Left ventricle myocardium inferior (tissue), 1 donor: Measurements from ENCODE around the gene PFKL. TPM values are rescaled to one million over a fixed set of nuclear protein-coding genes. Genes with fewer than 3 reads are reported as not detected.
"Not testable (repeated sequence)": the region's sequence is repeated elsewhere in the genome, so short reads cannot be mapped to it uniquely, and the experiment has no call there.

ENCODE experiments used
- DNase-seq: peaks from one replicate; pipeline ENCODE4 v3.0.0-alpha.2; 2020
- H3K27ac ChIP-seq: fragments of 200-600 bp; replicated peaks from 2 replicates; pipeline ENCODE4 v1.8.0; 2021
- H3K27me3 ChIP-seq: fragments of 200-600 bp; 2 replicates; pipeline ENCODE4 v1.8.0; 2021; ENCODE audit warnings: low read depth
- H3K36me3 ChIP-seq: fragments of 200-600 bp; 2 replicates; pipeline ENCODE4 v1.8.0; 2021
- H3K4me1 ChIP-seq: fragments of 200-600 bp; 2 replicates; pipeline ENCODE4 v1.8.0; 2021
- H3K4me3 ChIP-seq: fragments of 200-600 bp; 2 replicates; pipeline ENCODE4 v1.8.0; 2021; ENCODE audit warnings: mild to moderate bottlenecking, moderate library complexity
- H3K9me3 ChIP-seq: fragments of 200-600 bp; replicated peaks from 2 replicates; pipeline ENCODE4 v1.8.0; 2021
- intact Hi-C: fragments of 100-400 bp; cut with micrococcal nuclease; formaldehyde crosslinking; loops from one replicate; pipeline ENCODE4 v1.11.0; 2022
- total RNA-seq: library from RNA; stranded (reverse); fragmentation: NEBNext Ultra II Directional; extraction: Animal tissue kit (Norgen Biotek cat#: 25700); gene quantifications from one replicate; pipeline ENCODE4 v1.2.1, GENCODE V29; 2021
- TF ChIP-seq, protein P1 (sequence below): fragments of 200-600 bp; IDR thresholded peaks from 2 replicates; pipeline ENCODE4 v1.8.0; 2021; ENCODE audit warnings: antibody characterized with exemption, mild to moderate bottlenecking, borderline replicate concordance
- donor health status: DM: no; HTN: yes; CAD: no; lungs with severe emphysema.

The PFKL gene
- total RNA-seq, 1 donor from 2014 or later = 47.7 TPM

GRCh38 chr21:44337449-44337848 lies 37.6 kb downstream of the PFKL start:
- intact Hi-C loops = no loop called here
- Histone ChIP-seq H3K4me1 (peaks cover 22% of the 10 kb centered on the region), H3K36me3 (peaks cover 17% of the 10 kb centered on the region), H3K27ac (peak overlapping the region; percentile 94), H3K4me3 (no peak overlapping the region), H3K9me3 (no peaks in the 10 kb centered on the region), H3K27me3 (no peaks in the 10 kb centered on the region)
- DNase-seq = no peak
- TF ChIP-seq, protein P1, sequence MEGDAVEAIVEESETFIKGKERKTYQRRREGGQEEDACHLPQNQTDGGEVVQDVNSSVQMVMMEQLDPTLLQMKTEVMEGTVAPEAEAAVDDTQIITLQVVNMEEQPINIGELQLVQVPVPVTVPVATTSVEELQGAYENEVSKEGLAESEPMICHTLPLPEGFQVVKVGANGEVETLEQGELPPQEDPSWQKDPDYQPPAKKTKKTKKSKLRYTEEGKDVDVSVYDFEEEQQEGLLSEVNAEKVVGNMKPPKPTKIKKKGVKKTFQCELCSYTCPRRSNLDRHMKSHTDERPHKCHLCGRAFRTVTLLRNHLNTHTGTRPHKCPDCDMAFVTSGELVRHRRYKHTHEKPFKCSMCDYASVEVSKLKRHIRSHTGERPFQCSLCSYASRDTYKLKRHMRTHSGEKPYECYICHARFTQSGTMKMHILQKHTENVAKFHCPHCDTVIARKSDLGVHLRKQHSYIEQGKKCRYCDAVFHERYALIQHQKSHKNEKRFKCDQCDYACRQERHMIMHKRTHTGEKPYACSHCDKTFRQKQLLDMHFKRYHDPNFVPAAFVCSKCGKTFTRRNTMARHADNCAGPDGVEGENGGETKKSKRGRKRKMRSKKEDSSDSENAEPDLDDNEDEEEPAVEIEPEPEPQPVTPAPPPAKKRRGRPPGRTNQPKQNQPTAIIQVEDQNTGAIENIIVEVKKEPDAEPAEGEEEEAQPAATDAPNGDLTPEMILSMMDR = no peak

DNA sequence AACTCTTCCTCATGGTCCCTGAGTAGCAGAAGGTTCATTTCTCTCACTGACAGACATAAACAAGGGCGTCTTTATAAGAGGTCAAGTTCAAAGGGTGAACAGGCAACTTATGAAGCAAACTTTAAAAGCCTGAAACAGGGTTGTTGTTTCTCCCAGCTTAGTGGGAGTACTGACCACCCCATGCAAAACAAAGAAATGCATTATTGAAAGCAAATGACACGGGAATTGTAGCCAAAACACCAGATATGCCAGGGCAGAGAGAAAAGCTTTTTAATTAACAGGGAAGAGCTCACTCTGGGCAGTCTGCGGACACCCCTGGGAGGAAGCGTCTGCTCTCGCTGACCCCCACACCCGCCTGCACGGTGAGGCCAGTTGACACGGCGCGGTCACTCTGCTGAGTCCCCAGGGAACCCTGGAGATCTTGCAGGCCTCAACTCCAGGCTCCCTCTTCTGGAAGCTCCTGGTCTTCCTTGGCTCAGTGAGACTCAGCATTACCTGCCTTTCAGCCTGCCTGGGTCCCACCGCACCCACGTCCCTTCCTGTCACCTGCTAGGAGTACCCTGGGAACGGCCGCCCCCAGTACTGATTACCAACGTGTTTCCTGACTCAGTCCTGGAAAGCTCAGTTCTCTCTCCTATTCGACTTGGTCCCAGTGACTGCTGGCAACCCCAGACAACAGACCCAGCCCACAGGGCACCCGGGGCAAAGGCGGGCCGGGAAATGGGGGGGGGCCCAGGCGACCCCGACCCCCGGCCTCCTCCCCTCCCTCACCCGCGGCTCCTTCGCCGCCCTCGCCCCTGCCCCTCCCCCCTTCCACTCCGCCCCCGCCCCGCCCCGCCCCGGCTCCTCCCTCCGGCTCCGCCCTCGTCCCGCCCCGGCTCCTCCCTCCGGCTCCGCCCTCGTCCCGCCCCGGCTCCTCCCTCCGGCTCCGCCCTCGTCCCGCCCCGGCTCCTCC lies 38.4 kb downstream of the PFKL start:
- intact Hi-C loops = no loop called here
- H3K36me3 ChIP-seq = peaks cover 17% of the 10 kb centered on the region
- no peaks in the 10 kb centered on the region for H3K27me3 ChIP-seq
- peak overlapping the region; percentile 94 for H3K27ac ChIP-seq
- peak overlapping the region; percentile 74 for H3K4me3 ChIP-seq
- H3K9me3 ChIP-seq = no peaks in the 10 kb centered on the region
- TF ChIP-seq, protein P1 = peak; percentile 57
- peak; percentile 61 for DNase-seq
- H3K4me1 ChIP-seq = peaks cover 22% of the 10 kb centered on the region

- peak; percentile 94 for DNase-seq
- TF ChIP-seq, protein P1 = no peak
- H3K9me3 ChIP-seq = no peaks in the 10 kb centered on the region
- peaks cover 17% of the 10 kb centered on the region for H3K36me3 ChIP-seq
- peak within 1 kb of the TSS; percentile 74 for H3K4me3 ChIP-seq
- peaks cover 3% of the 10 kb centered on the region for H3K27me3 ChIP-seq
- H3K27ac ChIP-seq = peak within 1 kb of the TSS; percentile 94
- H3K4me1 ChIP-seq = peaks cover 22% of the 10 kb centered on the region
- intact Hi-C loops = no loop called here
Observed at GRCh38 chr21:44338971-44339910, 39.4 kb downstream of the PFKL start, which contains the start of gene CFAP410. Gene CFAP410, minus strand, starts transcription at chr21:44339390. Its CDS starts 196 bp downstream, at chr21:44339194.

DNA sequence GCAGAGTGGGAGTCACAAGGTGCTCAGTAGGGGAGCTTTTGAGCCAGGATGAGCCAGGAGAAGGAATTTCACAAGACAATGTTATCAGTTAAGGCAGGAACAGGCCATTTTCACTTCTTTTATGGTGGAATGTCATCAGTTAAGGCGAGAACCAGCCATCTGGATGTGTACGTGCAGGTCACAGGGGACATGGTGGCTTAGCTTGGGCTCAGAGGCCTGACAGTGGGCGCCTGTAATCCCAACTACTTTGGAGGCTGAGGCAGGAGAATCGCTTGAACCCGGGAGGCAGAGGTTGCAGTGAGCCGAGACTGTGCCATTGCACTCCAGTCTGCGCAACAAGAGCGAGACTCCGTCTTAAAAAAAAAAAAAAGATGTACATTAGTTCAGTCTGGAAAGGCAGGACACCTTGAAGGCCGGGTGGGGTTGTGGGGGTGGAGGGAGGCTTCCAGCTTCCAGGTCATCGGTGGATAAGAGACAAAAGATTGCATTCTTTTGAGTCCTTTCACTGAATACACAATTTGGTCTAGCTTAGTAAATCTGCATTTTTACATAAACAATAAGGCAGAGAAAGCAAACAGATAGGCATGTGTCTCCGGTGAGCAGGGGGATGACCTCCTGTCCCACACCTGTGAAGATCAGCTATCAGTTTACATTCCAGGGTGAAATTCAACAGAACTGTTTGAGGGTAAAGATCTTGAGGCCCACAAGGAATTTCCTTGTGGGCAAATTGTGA lies 42.0 kb downstream of the PFKL start:
- H3K4me1 ChIP-seq = peaks cover 22% of the 10 kb centered on the region
- DNase-seq, intact Hi-C loops, H3K27ac ChIP-seq, H3K4me3 ChIP-seq, H3K9me3 ChIP-seq, H3K36me3 ChIP-seq: not testable (repeated sequence)
- peaks cover 26% of the 10 kb centered on the region for H3K27me3 ChIP-seq

DNA sequence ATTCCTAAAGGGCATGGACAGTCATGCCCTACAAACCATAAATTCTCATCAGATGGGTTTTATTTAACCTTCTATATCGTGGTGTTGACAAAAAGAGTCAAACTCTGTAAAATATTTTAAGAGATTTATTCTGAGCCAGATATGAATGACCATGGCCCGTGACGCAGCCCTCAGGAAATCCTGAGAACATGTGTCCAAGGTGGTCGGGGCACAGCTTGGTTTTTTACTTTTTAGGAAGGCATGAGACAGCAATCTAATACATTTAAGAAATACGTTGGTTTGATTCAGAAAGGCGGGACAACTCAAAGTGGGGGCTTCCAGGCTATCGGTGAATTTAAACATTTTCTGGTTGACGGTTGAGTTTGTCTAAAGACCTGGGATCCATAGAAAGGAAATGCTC lies 43.1 kb downstream of the PFKL start:
- H3K27ac ChIP-seq, H3K9me3 ChIP-seq, intact Hi-C loops, DNase-seq, H3K4me3 ChIP-seq, H3K36me3 ChIP-seq: not testable (repeated sequence)
- Histone ChIP-seq H3K4me1 (peaks cover 17% of the 10 kb centered on the region), H3K27me3 (peaks cover 36% of the 10 kb centered on the region)
